Measurements from ENCODE around the gene VCAN.

The VCAN gene

DNA sequence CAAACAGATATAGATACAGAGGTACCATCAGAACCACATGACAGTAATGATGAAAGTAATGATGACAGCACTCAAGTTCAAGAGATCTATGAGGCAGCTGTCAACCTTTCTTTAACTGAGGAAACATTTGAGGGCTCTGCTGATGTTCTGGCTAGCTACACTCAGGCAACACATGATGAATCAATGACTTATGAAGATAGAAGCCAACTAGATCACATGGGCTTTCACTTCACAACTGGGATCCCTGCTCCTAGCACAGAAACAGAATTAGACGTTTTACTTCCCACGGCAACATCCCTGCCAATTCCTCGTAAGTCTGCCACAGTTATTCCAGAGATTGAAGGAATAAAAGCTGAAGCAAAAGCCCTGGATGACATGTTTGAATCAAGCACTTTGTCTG lies 69.2 kb downstream of the VCAN start:
- DNase-seq (ENCODE audit: low read depth), result no peak
- H3K4me3 ChIP-seq (ENCODE audit: low read depth, low read length), result no peak overlapping the region
- no peak for TF ChIP-seq CTCF (IDR thresholded peaks at IDR 0.05; ENCODE audit: low read depth, low read length, missing control alignments)

DNA sequence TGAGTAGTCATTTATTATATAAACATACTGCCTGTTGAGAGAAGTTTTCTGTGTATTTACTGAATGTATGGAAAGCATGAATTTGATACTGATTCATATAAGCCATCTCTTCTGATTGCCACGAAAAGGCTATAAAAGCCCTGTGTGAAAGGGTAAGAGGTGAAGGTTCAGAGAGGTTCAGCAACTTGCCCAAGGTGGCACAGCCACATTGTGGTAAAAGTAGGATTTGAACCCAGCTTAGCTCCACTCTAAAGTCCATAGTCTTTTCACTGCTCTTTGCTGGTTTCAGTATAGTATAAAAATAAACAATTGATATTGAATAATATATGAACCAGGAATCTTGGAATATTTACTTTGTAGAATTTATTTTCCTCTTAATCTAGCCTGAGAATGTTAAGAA lies 71.3 kb downstream of the VCAN start:
- no peak for DNase-seq (ENCODE audit: low read depth)
- H3K4me3 ChIP-seq (ENCODE audit: low read depth, low read length), result no peak overlapping the region
- no peak for TF ChIP-seq CTCF (IDR thresholded peaks at IDR 0.05; ENCODE audit: low read depth, low read length, missing control alignments)

DNA sequence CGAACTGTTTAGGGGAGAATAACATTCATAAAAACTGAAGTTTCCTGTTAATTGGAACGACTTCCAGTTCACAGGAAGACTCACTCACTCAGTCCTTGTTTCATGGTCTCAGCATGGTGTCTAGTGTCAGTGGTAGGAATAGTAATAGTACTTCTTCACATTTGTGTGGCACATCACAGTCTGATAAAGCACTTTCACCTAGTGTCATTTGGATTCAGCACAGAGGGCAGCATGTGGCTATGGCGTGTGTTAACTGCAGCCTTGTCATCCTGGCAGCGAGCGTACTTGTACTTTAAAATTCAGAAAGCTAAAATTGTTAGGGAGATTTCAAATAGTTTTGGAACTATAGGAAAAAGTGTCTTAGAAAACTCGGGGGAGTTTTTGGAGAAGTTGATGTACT lies 72.4 kb downstream of the VCAN start:
- no peak for TF ChIP-seq CTCF (IDR thresholded peaks at IDR 0.05; ENCODE audit: low read depth, low read length, missing control alignments)
- no peak overlapping the region for H3K4me3 ChIP-seq (ENCODE audit: low read depth, low read length)
- no peak for DNase-seq (ENCODE audit: low read depth)

GRCh38 chr5:83547161-83547560 lies 75.6 kb downstream of the VCAN start:
- DNase-seq (ENCODE audit: low read depth), result no peak
- no peak overlapping the region for H3K4me3 ChIP-seq (ENCODE audit: low read depth, low read length)
- TF ChIP-seq CTCF (IDR thresholded peaks at IDR 0.05; ENCODE audit: low read depth, low read length, missing control alignments), result no peak

GRCh38 chr5:83547889-83548288 lies 76.3 kb downstream of the VCAN start:
- no peak overlapping the region for H3K4me3 ChIP-seq (ENCODE audit: low read depth, low read length)
- no peak for DNase-seq (ENCODE audit: low read depth)
- TF ChIP-seq CTCF (IDR thresholded peaks at IDR 0.05; ENCODE audit: low read depth, low read length, missing control alignments), result no peak

GRCh38 chr5:83548581-83548980 lies 77.0 kb downstream of the VCAN start:
- no peak overlapping the region for H3K4me3 ChIP-seq (ENCODE audit: low read depth, low read length)
- no peak for DNase-seq (ENCODE audit: low read depth)
- no peak for TF ChIP-seq CTCF (IDR thresholded peaks at IDR 0.05; ENCODE audit: low read depth, low read length, missing control alignments)

DNA sequence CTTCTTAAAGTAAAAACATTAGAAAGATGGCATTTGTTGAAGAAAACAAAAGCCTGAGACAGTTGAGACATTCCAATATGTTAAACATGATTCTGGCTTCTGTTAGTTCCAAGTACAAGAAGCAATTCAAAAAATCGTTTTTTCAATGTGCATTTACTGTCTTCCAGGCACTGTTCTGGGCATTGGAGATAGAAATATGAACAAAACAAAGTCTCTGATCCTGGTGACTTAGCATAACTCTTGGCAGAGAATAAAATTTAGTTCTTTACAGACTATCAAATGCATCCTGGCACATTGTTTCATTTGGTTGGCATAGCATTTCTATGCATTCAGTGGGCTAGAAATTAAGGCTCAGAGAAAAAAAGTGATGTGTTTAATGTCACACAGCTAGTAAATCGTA lies 77.5 kb downstream of the VCAN start:
- no peak overlapping the region for H3K4me3 ChIP-seq (ENCODE audit: low read depth, low read length)
- TF ChIP-seq CTCF (IDR thresholded peaks at IDR 0.05; ENCODE audit: low read depth, low read length, missing control alignments), result no peak
- no peak for DNase-seq (ENCODE audit: low read depth)
